WTC11 (cell line): ENCODE results near the gene HYAL1. TPM values are rescaled to one million over a fixed set of nuclear protein-coding genes. Genes with fewer than 3 reads are reported as not detected.

Source experiments
- ATAC-seq: fragments of 200-7000 bp; cut with Tn5 transposase; 2 replicates; pipeline ENCODE4 v1.10.0; 2021; ENCODE audit warnings: mild to moderate bottlenecking, moderate library complexity
- CTCF ChIA-PET: fragments of 300-600 bp; sonication (Branson Sonifier 250); formaldehyde crosslinking; loops from one replicate; lab custom pipeline; 2021; ENCODE audit warnings: antibody characterized with exemption; lab: Charles Lee
- POLR2A ChIA-PET: fragments of 350-600 bp; sonication (Branson Sonifier 250); formaldehyde crosslinking; loops from one replicate; lab custom pipeline; 2021; ENCODE audit warnings: antibody characterized with exemption; lab: Charles Lee
- DNase-seq: peaks from one replicate; pipeline ENCODE4 v3.0.0; 2021; ENCODE audit warnings: low spot score
- H3K27ac Mint-ChIP-seq: 2 replicates; pipeline ENCODE4 v1.8.0; 2021; ENCODE audit warnings: mixed read lengths
- H3K27me3 Mint-ChIP-seq: 2 replicates; pipeline ENCODE4 v1.8.0; 2021; ENCODE audit warnings: low read depth, mild to moderate bottlenecking, moderate library complexity, mixed read lengths
- H3K36me3 Mint-ChIP-seq: 2 replicates; pipeline ENCODE4 v1.8.0; 2021; ENCODE audit warnings: mixed read lengths
- H3K4me1 Mint-ChIP-seq: 2 replicates; pipeline ENCODE4 v1.8.0; 2022; ENCODE audit warnings: mixed read lengths
- H3K4me3 Mint-ChIP-seq: 2 replicates; pipeline ENCODE4 v1.8.0; 2021; ENCODE audit warnings: mild to moderate bottlenecking, moderate library complexity, mixed read lengths
- H3K9me3 Mint-ChIP-seq: 2 replicates; pipeline ENCODE4 v1.8.0; 2021; ENCODE audit warnings: mixed read lengths
- CBFB ChIP-seq: sonication (generic); formaldehyde crosslinking; IDR thresholded peaks from 2 replicates; pipeline ENCODE4 v1.8.1; 2022; ENCODE audit warnings: mild to moderate bottlenecking, low read depth, missing genetic modification reagents
- E2F4 ChIP-seq: sonication (generic); formaldehyde crosslinking; IDR thresholded peaks from 2 replicates; pipeline ENCODE4 v1.8.1; 2022; ENCODE audit warnings: low read depth, mild to moderate bottlenecking, moderate library complexity, missing genetic modification reagents, borderline replicate concordance
- FOXJ3 ChIP-seq: sonication (generic); formaldehyde crosslinking; IDR thresholded peaks from 2 replicates; pipeline ENCODE4 v1.9.0; 2021; ENCODE audit warnings: missing genetic modification reagents, mild to moderate bottlenecking, borderline replicate concordance
- JUN ChIP-seq: sonication (generic); formaldehyde crosslinking; IDR thresholded peaks from 2 replicates; pipeline ENCODE4 v1.8.0; 2023; ENCODE audit warnings: mild to moderate bottlenecking, missing genetic modification reagents
- KAT7 ChIP-seq: sonication (generic); formaldehyde crosslinking; IDR thresholded peaks from 2 replicates; pipeline ENCODE4 v1.8.1; 2023; ENCODE audit warnings: missing genetic modification reagents, mild to moderate bottlenecking, borderline replicate concordance
- ZNF425 ChIP-seq: fragments of 250-450 bp; sonication (Bioruptor Pico); conservative IDR thresholded peaks from 2 replicates; pipeline ENCODE4 v1.9.0; 2021; ENCODE audit warnings: mild to moderate bottlenecking
- total RNA-seq: library from RNA; stranded (reverse); gene quantifications from 3 replicates; pipeline ENCODE4 v1.2.3, GENCODE V29; 2021
- TF ChIP-seq, protein P1 (sequence below): sonication (generic); formaldehyde crosslinking; IDR thresholded peaks from 2 replicates; pipeline ENCODE4 v1.8.0; 2022; ENCODE audit warnings: mild to moderate bottlenecking, missing genetic modification reagents
- TF ChIP-seq, protein P2 (sequence below): sonication (generic); formaldehyde crosslinking; IDR thresholded peaks from 2 replicates; pipeline ENCODE4 v1.8.1; 2023; ENCODE audit warnings: mild to moderate bottlenecking, missing genetic modification reagents, moderate library complexity
- TF ChIP-seq, protein P3 (sequence below): sonication (generic); formaldehyde crosslinking; IDR thresholded peaks from 2 replicates; pipeline ENCODE4 v1.8.1; 2022; ENCODE audit warnings: mild to moderate bottlenecking, missing genetic modification reagents, moderate library complexity, borderline replicate concordance
- TF ChIP-seq, protein P4 (sequence below): sonication (generic); formaldehyde crosslinking; IDR thresholded peaks from 2 replicates; pipeline ENCODE4 v1.8.0; 2022; ENCODE audit warnings: missing genetic modification reagents

HYAL1 gene
- total RNA-seq, 1 experiment from 2014 or later: 3.4 TPM

DNA sequence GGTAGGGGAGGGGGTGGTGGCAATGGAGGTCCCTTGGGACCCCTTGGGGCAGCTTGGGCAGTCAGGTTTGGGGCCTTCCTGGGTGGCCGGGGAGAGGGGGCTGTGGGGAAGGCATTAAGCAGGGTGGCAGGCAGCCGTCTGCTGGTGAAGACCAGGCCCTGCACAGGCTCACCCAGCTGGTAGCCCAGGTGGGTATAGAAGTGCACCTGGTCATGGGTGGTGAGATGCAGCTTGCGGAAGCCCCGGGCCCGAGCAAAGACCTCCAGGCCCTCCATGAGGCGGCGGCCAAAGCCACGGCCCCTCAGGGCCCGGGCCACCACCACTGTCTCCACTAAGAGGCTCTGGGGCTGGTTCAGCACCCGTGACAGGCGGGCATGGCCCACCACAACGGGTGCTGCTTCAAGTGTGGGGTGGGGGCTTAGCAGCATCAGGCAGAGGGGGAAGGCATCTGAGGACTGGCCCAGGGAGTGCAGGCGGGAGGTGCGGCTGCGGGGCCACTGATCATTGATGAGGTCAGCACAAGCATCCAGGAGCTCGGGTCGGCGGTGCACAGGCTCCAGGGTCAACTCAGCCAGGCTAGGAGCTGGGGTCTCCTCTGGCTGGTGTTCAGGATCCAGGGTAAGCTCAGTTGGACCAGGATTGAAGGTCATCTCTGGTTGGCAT lies 6.5 kb downstream of the HYAL1 start:
- DNase-seq (no peak), ATAC-seq (no peak)
- CTCF ChIA-PET: interaction anchor here (0.7 to 1.3 kb wide), 2 partner anchors 37 to 50 kb away, joined by 3 to 5 read pairs; no protein-coding TSS in a partner anchor
- TF ChIP-seq, protein P1, sequence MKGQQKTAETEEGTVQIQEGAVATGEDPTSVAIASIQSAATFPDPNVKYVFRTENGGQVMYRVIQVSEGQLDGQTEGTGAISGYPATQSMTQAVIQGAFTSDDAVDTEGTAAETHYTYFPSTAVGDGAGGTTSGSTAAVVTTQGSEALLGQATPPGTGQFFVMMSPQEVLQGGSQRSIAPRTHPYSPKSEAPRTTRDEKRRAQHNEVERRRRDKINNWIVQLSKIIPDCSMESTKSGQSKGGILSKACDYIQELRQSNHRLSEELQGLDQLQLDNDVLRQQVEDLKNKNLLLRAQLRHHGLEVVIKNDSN (CRISPR knock-in tag): no peak
- no peaks in the 10 kb centered on the region; the same call in 1 of the 2 replicates for H3K27me3 Mint-ChIP-seq
- no peak overlapping the region for H3K27ac Mint-ChIP-seq
- POLR2A ChIA-PET: no interaction called here
- no peaks in the 10 kb centered on the region for H3K36me3 Mint-ChIP-seq
- H3K9me3 Mint-ChIP-seq: no peaks in the 10 kb centered on the region
- no peak overlapping the region for H3K4me3 Mint-ChIP-seq
- peaks cover 18% of the 10 kb centered on the region for H3K4me1 Mint-ChIP-seq

GRCh38 chr3:50295553-50296431 lies 7.6 kb downstream of the HYAL1 start:
- no peak overlapping the region for H3K4me3 Mint-ChIP-seq
- POLR2A ChIA-PET: no interaction called here

GRCh38 chr3:50294492-50295403 lies 8.6 kb downstream of the HYAL1 start:
- Mint-ChIP-seq H3K27me3 (no peaks in the 10 kb centered on the region; the same call in 1 of the 2 replicates), H3K27ac (no peak overlapping the region), H3K4me3 (no peak overlapping the region), H3K4me1 (peaks cover 13% of the 10 kb centered on the region), H3K9me3 (no peaks in the 10 kb centered on the region), H3K36me3 (no peaks in the 10 kb centered on the region; the same call in 1 of the 2 replicates)
- ATAC-seq (no peak), DNase-seq (no peak)
- ChIA-PET CTCF (interaction anchor here (0.5 to 1.5 kb wide), 3 partner anchors 27 to 100 kb away, joined by 4 to 5 read pairs (median 4); no protein-coding TSS in a partner anchor), POLR2A (no interaction called here)
- TF ChIP-seq, protein P2, sequence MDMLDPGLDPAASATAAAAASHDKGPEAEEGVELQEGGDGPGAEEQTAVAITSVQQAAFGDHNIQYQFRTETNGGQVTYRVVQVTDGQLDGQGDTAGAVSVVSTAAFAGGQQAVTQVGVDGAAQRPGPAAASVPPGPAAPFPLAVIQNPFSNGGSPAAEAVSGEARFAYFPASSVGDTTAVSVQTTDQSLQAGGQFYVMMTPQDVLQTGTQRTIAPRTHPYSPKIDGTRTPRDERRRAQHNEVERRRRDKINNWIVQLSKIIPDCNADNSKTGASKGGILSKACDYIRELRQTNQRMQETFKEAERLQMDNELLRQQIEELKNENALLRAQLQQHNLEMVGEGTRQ (CRISPR knock-in tag): no peak
- TF ChIP-seq CBFB (no peak), ZNF425 (CRISPR knock-in tag) (no peak), FOXJ3 (CRISPR knock-in tag) (no peak), JUN (CRISPR knock-in tag) (no peak), KAT7 (CRISPR knock-in tag) (no peak)
- TF ChIP-seq, protein P3, sequence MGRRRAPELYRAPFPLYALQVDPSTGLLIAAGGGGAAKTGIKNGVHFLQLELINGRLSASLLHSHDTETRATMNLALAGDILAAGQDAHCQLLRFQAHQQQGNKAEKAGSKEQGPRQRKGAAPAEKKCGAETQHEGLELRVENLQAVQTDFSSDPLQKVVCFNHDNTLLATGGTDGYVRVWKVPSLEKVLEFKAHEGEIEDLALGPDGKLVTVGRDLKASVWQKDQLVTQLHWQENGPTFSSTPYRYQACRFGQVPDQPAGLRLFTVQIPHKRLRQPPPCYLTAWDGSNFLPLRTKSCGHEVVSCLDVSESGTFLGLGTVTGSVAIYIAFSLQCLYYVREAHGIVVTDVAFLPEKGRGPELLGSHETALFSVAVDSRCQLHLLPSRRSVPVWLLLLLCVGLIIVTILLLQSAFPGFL (CRISPR knock-in tag): no peak

More at GRCh38 chr3:50295553-50296431, 7.6 kb downstream of the HYAL1 start:
- no peak for TF ChIP-seq E2F4 (CRISPR knock-in tag)
- TF ChIP-seq, protein P4, sequence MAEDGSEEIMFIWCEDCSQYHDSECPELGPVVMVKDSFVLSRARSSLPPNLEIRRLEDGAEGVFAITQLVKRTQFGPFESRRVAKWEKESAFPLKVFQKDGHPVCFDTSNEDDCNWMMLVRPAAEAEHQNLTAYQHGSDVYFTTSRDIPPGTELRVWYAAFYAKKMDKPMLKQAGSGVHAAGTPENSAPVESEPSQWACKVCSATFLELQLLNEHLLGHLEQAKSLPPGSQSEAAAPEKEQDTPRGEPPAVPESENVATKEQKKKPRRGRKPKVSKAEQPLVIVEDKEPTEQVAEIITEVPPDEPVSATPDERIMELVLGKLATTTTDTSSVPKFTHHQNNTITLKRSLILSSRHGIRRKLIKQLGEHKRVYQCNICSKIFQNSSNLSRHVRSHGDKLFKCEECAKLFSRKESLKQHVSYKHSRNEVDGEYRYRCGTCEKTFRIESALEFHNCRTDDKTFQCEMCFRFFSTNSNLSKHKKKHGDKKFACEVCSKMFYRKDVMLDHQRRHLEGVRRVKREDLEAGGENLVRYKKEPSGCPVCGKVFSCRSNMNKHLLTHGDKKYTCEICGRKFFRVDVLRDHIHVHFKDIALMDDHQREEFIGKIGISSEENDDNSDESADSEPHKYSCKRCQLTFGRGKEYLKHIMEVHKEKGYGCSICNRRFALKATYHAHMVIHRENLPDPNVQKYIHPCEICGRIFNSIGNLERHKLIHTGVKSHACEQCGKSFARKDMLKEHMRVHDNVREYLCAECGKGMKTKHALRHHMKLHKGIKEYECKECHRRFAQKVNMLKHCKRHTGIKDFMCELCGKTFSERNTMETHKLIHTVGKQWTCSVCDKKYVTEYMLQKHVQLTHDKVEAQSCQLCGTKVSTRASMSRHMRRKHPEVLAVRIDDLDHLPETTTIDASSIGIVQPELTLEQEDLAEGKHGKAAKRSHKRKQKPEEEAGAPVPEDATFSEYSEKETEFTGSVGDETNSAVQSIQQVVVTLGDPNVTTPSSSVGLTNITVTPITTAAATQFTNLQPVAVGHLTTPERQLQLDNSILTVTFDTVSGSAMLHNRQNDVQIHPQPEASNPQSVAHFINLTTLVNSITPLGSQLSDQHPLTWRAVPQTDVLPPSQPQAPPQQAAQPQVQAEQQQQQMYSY (CRISPR knock-in tag): no peak
- TF ChIP-seq, all 79 proteins: peak for 0
- Mint-ChIP-seq H3K27ac (0 out of 2 replicates have a peak overlapping the region, but pooled peaks have one; percentile 51), H3K4me1 (peaks cover 21% of the 10 kb centered on the region), H3K36me3 (no peaks in the 10 kb centered on the region), H3K9me3 (no peaks in the 10 kb centered on the region), H3K27me3 (no peaks in the 10 kb centered on the region; the same call in 1 of the 2 replicates)
- ATAC-seq: no peak
- CTCF ChIA-PET: interaction anchor here (0.5 to 1.5 kb wide), 3 partner anchors 26 to 101 kb away, joined by 4 to 5 read pairs (median 4); no protein-coding TSS in a partner anchor
- no peak for DNase-seq
